Activated B cell treated with CpG ODN at 0.5 μM for 24 hours (primary cell): ENCODE results near the gene LHFPL6. TPM values are rescaled to one million over a fixed set of nuclear protein-coding genes. Genes with fewer than 3 reads are reported as not detected.

ENCODE experiments used
- ATAC-seq: fragments of 200-7000 bp; cut with Tn5 transposase; one replicate; pipeline ENCODE4 v1.10.0; 2021; ENCODE audit warnings: low read depth, mild to moderate bottlenecking, moderate library complexity
- CTCF ChIA-PET: fragments of 350-600 bp; sonication (Branson Sonifier 250); formaldehyde crosslinking; loops from one replicate; lab custom pipeline; 2021; ENCODE audit warnings: antibody characterized with exemption; lab: Charles Lee
- POLR2A ChIA-PET: fragments of 350-600 bp; sonication (Branson Sonifier 250); formaldehyde crosslinking; loops from one replicate; lab custom pipeline; 2021; ENCODE audit warnings: antibody characterized with exemption; lab: Charles Lee
- DNase-seq: peaks from one replicate; pipeline ENCODE4 v3.0.0; 2022
- H3K27ac Mint-ChIP-seq: one replicate; pipeline ENCODE4 v1.8.0; 2020; ENCODE audit warnings: mixed read lengths
- H3K27me3 Mint-ChIP-seq: one replicate; pipeline ENCODE4 v1.8.0; 2021; ENCODE audit warnings: mixed read lengths
- H3K36me3 Mint-ChIP-seq: one replicate; pipeline ENCODE4 v1.8.0; 2021; ENCODE audit warnings: low read depth, mixed read lengths
- H3K4me1 Mint-ChIP-seq: one replicate; pipeline ENCODE4 v1.8.0; 2021; ENCODE audit warnings: mixed read lengths
- H3K4me3 Mint-ChIP-seq: one replicate; pipeline ENCODE4 v1.8.0; 2020; ENCODE audit warnings: mild to moderate bottlenecking, mixed read lengths
- H3K9me3 Mint-ChIP-seq: one replicate; pipeline ENCODE4 v1.8.0; 2020; ENCODE audit warnings: mixed read lengths
- intact Hi-C: fragments of 100-400 bp; cut with micrococcal nuclease; formaldehyde crosslinking; loops from one replicate; pipeline ENCODE4 v1.15.1; 2024
- total RNA-seq: library from RNA; stranded (reverse); gene quantifications from 2 replicates; pipeline ENCODE4 v1.2.3, GENCODE V29; 2022
- TF ChIP-seq, protein P1 (sequence below): fragments of 200-600 bp; IDR thresholded peaks from one replicate; pipeline ENCODE4 v1.8.0; 2022; ENCODE audit warnings: antibody characterized with exemption, mild to moderate bottlenecking

Gene LHFPL6
- total RNA-seq, 1 donor from 2014 or later = 0.13 TPM

DNA sequence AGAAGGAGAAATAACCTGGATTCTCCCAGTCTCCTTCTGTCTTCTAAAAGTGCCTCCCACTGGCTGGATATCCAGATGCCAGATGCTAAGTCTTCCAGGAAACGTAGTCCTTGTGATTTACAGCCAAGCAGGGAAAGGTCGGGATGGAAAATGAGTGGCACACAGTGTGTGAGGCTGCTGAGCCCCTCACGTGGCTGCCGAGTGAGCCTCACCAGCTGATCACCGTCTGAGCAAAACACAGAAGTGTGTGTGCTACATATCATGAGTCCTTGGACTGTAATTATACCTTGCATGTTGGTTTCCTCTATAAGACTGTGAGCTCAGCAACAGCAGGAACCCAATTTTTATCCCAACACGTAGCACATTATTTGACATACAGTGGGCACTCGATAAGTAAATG lies 15.1 kb downstream of the LHFPL6 start:
- no peak for ATAC-seq
- Mint-ChIP-seq H3K4me1 (no peaks in the 10 kb centered on the region), H3K27ac (no peak overlapping the region), H3K4me3 (no peak overlapping the region), H3K27me3 (no peaks in the 10 kb centered on the region), H3K36me3 (no peaks in the 10 kb centered on the region), H3K9me3 (no peaks in the 10 kb centered on the region)
- ChIA-PET CTCF (no interaction called here), POLR2A (no interaction called here)
- TF ChIP-seq, protein P1, sequence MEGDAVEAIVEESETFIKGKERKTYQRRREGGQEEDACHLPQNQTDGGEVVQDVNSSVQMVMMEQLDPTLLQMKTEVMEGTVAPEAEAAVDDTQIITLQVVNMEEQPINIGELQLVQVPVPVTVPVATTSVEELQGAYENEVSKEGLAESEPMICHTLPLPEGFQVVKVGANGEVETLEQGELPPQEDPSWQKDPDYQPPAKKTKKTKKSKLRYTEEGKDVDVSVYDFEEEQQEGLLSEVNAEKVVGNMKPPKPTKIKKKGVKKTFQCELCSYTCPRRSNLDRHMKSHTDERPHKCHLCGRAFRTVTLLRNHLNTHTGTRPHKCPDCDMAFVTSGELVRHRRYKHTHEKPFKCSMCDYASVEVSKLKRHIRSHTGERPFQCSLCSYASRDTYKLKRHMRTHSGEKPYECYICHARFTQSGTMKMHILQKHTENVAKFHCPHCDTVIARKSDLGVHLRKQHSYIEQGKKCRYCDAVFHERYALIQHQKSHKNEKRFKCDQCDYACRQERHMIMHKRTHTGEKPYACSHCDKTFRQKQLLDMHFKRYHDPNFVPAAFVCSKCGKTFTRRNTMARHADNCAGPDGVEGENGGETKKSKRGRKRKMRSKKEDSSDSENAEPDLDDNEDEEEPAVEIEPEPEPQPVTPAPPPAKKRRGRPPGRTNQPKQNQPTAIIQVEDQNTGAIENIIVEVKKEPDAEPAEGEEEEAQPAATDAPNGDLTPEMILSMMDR = no peak
- intact Hi-C loops = no loop called here
- DNase-seq = no peak

DNA sequence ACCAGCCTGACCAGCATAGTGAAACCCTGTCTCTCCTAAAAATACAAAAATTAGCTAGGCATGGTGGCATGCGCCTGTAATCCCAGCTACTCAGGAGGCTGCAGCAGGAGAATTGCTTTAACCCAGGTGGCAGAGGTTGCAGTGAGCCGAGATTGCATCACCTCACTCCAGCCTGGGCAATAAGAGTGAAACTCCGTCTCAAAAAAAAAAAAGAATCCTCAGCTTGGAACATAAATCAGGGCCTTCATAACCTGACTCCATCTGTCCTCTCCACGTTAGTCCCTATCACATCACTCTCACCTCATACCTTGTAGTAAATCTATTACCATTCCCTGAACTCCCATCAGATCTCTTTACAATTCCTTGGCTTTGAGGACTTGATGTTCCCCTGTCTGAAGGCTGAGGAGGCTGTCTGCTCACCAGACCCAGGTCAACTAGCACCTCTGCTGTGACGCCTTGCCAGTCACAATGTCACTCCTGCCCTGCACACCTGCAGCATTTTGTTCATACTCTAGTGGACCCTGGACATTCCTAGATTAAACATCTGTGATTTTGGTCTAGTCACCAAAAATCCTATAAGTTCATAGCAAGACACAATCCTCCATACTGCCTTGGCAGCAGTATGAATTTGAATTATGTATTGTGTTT lies 15.9 kb downstream of the LHFPL6 start:
- H3K27me3 Mint-ChIP-seq = no peaks in the 10 kb centered on the region
- TF ChIP-seq, protein P1 = no peak
- CTCF ChIA-PET = no interaction called here
- POLR2A ChIA-PET = no interaction called here
- H3K36me3 Mint-ChIP-seq = no peaks in the 10 kb centered on the region
- no peak for ATAC-seq
- DNase-seq = no peak
- H3K4me1 Mint-ChIP-seq = no peaks in the 10 kb centered on the region
- no peak overlapping the region for H3K27ac Mint-ChIP-seq
- no peak overlapping the region for H3K4me3 Mint-ChIP-seq
- no peaks in the 10 kb centered on the region for H3K9me3 Mint-ChIP-seq
- intact Hi-C loops = no loop called here

DNA sequence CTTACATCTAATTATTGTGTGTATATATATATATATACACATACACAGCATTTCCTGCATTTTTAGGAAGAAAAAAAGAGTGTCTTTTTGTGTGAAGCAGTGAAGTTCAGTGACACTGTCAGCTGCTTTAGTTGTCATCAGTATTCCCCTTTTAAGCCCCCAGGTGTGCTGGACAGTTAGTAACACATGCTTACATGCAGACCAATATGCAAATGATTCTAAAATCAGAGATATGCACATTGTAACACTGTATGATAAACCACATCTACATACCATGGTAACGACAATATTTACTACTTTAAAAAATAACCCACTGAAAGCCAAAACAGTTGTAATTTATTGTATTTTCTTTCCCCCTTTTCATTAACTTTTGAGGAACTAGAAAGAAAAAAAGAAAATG lies 16.8 kb downstream of the LHFPL6 start:
- TF ChIP-seq, protein P1 = no peak
- no peak for ATAC-seq
- Mint-ChIP-seq H3K9me3 (no peaks in the 10 kb centered on the region), H3K4me1 (no peaks in the 10 kb centered on the region), H3K27ac (no peak overlapping the region), H3K27me3 (no peaks in the 10 kb centered on the region), H3K36me3 (no peaks in the 10 kb centered on the region), H3K4me3 (no peak overlapping the region)
- POLR2A ChIA-PET = interaction anchor here (0.6 kb wide), 1 partner anchor 552 kb away, joined by 4 read pairs; no protein-coding TSS in a partner anchor
- CTCF ChIA-PET = no interaction called here
- no peak for DNase-seq
- intact Hi-C loops = no loop called here

DNA sequence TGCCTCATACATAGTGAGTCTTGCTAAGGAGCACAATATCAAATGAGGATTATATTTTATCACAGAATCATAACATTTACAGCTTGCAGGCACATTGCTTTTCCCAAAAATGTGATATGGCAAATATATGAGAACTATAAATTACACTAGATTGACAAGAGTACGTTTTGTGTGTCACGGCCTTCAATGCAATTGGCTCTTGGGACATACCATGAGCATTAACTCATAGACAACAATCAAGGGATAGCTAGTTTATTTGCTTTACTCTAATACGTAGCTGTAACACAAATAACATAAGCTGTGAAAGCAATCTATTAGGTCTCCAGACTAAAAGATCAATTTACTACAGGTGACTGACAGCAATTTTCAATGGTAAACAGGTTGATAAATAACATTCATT lies 17.8 kb downstream of the LHFPL6 start:
- TF ChIP-seq, protein P1 = no peak
- H3K4me3 Mint-ChIP-seq = no peak overlapping the region
- ChIA-PET POLR2A (interaction anchor here (0.6 kb wide), 1 partner anchor 40 kb away, joined by 6 read pairs; no protein-coding TSS in a partner anchor), CTCF (interaction anchor here (0.6 kb wide), 1 partner anchor 25 kb away, joined by 3 read pairs; no protein-coding TSS in a partner anchor)
- ATAC-seq (no peak), DNase-seq (no peak)
- no peaks in the 10 kb centered on the region for H3K36me3 Mint-ChIP-seq
- H3K9me3 Mint-ChIP-seq = no peaks in the 10 kb centered on the region
- no peak overlapping the region for H3K27ac Mint-ChIP-seq
- H3K27me3 Mint-ChIP-seq = no peaks in the 10 kb centered on the region
- intact Hi-C loops = no loop called here
- no peaks in the 10 kb centered on the region for H3K4me1 Mint-ChIP-seq

DNA sequence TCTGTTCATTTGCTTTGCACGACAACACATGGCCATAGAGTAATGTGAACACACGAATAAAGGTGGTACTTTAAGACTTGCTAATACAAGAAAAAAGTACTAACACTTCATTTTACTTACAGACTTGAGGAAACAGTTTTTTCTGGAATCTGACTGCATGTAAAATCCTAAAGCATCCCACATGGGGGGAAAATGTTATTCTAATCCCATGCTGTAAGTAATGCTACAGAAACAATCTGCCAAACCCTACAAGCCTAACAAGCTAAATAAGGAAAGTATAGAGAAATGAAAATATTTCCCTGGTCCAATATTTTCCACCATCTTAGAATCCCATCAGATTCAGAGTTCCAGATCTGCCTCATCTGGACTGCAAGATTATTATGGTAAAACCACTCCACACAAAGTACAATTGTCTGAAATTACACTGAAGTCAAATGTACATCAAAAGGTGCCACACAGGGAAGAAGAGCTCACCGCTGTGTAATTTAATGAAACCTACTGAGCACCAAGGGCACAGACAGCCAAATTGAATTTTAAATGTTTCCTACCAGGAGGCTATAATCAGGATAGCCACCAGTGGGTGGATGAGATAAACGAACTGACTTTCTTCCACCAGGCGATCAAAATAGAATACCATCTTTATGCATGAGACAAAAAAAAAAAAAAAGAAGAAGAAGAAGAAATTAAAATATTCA lies 22.0 kb downstream of the LHFPL6 start:
- CTCF ChIA-PET = no interaction called here
- POLR2A ChIA-PET = no interaction called here
- Mint-ChIP-seq H3K4me1 (no peaks in the 10 kb centered on the region), H3K27ac (no peak overlapping the region), H3K36me3 (no peaks in the 10 kb centered on the region), H3K27me3 (peaks cover 2% of the 10 kb centered on the region), H3K9me3 (no peaks in the 10 kb centered on the region), H3K4me3 (no peak overlapping the region)
- ATAC-seq (no peak), DNase-seq (no peak)
- TF ChIP-seq, protein P1 = no peak
- intact Hi-C loops = no loop called here
